Activated CD8-positive, alpha-beta memory T cell treated with anti-CD3 and anti-CD28 coated beads for 48 hours (primary cell): ENCODE measurements around the gene ADAMTS13.
A peak's percentile ranks its signal among the peaks of the same experiment; 100 is the strongest.

Experiments used
- DNase-seq, 3 experiments: peaks; one replicate each; pipeline ENCODE4 v3.0.0-alpha.2; 2020; ENCODE audit warnings: low read depth in 2 of 3, low spot score in 2 of 3

ADAMTS13 gene

DNA sequence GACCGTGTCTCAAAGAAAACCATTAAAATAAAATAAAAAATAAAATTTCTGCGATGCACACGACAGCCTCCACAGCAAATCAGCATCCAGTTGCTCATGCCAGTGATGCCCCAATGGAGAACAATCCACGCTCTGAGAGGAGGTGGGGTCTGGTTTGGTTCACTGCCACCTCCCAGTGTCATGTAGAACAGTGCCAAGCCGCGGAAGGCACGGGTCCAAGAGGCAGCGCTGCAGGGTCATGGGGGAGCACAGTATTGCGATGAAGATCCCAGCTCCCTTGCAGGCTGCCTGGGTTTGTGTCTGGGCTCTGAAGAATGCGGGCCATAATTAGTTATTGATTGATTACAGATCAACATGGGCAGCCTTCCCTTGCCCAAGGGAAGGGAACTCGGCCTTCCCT, 31.5 kb downstream of the ADAMTS13 start:
- no peak for DNase-seq

DNA sequence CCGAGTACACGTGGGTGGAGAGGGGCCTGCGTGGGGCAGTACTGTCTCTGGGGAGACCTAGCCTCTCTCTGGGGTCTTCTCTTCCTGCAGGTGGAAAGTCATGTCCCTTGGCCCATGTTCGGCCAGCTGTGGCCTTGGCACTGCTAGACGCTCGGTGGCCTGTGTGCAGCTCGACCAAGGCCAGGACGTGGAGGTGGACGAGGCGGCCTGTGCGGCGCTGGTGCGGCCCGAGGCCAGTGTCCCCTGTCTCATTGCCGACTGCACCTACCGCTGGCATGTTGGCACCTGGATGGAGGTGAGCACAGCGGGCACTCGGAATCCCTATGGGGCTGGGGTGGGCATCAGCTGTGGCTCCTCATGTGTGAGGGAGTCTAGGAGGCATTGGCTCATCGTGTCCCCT, 32.2 kb downstream of the ADAMTS13 start:
- no peak for DNase-seq

DNA sequence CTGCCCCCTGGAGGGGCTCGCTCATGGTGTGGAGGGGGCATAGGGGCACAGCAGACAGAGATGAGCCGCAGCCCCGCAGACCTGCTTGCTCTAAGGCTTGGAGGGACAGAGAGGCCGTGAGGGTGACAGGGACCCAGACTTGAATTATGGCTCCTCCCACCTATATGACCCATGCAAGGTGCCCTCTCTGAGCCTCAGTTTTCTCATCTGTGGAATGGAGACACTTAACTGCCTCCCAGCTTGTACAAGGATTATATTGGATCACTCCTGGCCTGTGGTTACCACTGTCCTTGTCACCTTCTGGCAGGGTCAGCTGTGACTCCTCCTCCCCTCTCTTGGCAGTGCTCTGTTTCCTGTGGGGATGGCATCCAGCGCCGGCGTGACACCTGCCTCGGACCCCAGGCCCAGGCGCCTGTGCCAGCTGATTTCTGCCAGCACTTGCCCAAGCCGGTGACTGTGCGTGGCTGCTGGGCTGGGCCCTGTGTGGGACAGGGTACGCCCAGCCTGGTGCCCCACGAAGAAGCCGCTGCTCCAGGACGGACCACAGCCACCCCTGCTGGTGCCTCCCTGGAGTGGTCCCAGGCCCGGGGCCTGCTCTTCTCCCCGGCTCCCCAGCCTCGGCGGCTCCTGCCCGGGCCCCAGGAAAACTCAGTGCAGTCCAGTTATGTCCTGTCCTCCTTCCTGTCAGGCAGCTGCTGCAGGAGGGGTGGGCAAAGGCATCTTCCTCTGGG, 32.9 kb downstream of the ADAMTS13 start:
- DNase-seq: no peak

DNA sequence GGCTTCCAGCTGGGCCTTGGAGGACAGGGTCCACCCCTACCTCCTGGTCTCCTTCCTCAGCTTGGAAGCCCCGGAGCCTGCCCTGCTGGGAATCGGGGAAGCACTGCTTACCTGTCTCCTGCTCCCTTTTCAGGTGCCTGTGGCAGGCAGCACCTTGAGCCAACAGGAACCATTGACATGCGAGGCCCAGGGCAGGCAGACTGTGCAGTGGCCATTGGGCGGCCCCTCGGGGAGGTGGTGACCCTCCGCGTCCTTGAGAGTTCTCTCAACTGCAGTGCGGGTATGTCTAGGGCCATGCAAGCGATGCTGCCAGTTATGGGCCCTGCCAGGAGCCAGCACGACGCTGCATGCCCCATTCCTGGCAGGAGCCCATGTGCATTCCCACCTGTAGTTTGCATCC, 33.8 kb downstream of the ADAMTS13 start:
- DNase-seq: no peak

DNA sequence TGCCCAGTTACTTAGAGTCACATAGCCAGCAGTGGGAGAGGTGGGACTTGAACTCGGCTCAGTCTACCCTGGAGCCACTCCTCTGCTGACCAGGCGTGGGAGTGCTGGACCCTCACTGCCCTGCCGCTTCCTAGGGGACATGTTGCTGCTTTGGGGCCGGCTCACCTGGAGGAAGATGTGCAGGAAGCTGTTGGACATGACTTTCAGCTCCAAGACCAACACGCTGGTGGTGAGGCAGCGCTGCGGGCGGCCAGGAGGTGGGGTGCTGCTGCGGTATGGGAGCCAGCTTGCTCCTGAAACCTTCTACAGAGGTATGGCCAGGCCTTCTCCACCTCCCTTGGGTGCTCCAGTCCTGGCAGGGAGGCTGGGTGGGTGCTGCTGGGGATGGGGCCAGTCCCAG, 34.2 kb downstream of the ADAMTS13 start:
- DNase-seq: no peak

DNA sequence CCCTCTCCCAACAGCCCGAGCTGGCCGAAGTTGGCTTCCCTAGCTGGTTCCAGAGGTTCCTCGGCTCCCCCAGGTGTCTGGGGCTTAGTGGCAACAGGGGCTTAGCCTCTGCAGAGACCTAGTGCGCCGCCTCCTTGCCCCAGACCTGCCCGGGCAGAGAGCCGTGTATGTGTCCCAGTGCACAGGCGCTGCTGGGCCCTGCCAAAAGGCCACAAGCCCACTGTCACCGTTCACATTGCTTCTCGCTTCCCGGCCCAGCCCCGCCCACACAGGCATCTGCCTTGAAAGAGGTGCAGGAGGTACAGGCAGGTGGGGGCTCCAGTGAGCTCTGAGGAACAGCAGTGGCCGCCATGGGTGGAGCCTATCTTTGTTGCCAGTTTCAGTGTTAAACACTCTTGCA, 35.1 kb downstream of the ADAMTS13 start:
- no peak for DNase-seq

DNA sequence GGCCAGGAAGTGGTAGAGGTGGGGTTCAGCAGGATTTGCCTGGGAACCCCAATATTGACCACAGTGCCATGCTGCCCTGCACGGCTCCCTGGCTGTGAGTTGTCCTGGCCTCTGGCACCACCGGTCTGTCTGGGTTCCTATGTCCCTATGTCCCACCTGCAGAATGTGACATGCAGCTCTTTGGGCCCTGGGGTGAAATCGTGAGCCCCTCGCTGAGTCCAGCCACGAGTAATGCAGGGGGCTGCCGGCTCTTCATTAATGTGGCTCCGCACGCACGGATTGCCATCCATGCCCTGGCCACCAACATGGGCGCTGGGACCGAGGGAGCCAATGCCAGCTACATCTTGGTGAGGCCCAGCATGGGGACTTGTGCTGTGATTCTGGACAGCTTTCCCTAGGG, 35.6 kb downstream of the ADAMTS13 start:
- no peak for DNase-seq

DNA sequence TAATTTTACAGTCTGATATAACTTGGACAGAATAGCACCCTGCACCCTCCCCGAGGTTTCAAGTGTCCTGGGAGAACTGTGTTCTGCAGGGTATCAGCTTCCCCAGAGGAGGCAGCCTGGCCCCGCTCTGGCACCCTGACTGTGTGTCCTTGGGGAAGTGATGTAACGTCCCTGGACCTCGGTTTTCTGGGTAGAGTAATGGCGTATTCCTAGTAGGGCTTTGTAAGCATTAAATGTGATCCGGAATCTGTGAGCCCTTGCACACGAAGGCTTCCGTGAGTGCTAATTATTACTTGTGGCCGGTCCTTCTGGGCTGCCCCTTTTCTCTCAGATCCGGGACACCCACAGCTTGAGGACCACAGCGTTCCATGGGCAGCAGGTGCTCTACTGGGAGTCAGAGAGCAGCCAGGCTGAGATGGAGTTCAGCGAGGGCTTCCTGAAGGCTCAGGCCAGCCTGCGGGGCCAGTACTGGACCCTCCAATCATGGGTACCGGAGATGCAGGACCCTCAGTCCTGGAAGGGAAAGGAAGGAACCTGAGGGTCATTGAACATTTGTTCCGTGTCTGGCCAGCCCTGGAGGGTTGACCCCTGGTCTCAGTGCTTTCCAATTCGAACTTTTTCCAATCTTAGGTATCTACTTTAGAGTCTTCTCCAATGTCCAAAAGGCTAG, 36.6 kb downstream of the ADAMTS13 start:
- DNase-seq: no peak

DNA sequence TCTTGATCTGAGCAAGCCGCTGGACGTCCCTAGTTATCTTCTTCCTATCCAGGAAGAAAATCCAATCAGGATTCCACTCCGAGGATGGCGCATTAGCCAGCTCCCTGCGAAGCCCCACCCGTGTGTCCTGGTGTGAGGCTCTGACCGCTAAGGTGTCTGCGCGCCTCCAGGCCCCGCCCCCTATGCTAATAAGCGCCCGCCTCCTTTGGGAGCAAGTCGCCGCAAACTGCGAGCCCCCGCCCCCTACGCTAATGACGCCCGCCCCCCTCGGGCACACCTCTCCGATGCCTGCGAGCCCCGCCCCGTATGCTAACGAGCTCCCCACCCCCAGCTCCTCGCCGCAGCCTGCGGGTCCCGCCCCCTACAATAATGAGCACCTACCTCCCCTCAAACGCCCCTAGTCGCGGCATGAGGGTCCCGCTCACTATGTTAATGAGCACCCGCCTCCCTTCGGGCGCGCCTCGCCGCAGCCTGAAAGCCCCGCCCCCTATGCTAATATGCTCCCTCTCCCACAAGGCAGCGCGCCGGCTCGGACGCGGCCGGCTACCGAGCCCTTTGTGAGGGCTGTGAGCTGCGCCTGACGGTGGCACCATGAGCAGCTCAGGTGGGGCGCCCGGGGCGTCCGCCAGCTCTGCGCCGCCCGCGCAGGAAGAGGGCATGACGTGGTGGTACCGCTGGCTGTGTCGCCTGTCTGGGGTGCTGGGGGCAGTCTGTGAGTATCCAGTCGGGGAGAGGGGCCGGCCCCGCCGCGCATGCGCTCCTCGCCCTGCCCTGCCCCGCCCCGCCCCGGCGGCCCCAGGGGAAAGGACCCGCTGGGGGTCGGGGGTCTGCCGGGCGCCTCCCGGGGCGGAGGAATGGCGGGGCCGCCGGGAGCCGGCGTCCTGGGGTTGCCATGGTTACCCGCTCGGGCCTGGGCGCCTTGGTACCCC, 37.6 kb downstream of the ADAMTS13 start, which contains the start of gene CACFD1:
TSS of gene CACFD1 (plus strand) at position 503 of the 929 bp plus-strand sequence. CDS start at position 592, 89 bp downstream.
- peak; percentile 74 to 85 (median 75) for DNase-seq

DNA sequence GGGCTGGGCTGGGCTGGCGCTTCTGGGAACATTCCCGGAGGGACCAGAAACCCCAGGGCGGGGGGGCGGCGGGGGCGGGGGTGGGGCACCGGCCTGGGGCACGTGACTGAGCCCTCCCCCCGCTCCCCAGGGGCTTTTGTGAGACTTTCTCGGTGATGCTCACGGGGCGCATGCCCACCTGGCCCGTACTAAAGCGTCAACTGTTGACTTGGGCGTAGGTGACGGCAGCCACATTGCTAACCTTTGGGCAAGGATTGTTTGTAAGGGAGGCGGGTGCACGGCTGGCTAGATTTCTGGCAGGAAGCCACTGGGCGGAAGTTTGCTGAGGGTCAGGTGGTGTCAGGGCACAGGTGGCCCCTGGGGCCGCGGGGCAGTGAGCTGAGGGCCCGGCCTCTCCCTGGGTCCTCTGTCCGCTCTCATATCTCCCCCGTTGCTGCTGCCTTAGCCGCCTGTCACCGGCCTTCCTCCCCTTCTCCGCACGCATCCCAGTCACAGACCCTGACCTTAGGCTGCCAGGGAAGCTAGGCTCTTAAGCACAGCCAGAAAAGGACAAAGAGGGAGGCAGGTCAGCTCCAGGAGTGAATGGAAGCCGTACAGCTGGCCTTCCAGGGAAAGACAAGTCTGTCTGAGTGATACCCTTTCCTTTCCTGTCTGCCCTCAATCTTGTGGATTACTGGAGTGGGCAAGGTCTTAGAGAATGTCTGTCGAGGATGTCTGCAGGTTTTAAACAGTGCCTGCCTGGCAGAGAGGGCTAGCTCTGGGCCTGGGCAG, 38.4 kb downstream of the ADAMTS13 start:
- DNase-seq: no peak

DNA sequence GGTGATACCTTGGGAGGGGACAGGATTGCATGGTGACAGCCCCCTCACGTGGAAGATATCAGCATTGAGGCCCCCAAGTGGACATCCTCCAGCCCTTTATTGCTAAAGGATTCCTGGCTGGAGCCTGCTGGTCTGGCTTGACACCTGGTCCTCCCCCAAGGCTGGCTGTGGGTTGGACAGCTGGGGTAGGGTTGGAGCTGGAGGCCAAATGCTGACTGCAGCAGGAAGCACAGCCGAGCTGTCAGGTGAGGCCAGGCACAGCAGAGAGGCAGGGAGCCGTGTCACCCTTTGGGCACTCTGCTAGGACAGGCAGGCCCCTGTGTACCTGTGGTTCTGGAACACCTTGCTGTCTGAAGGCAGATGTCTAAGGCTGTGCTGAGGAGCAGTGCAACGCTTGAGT, 39.8 kb downstream of the ADAMTS13 start:
- no peak for DNase-seq

DNA sequence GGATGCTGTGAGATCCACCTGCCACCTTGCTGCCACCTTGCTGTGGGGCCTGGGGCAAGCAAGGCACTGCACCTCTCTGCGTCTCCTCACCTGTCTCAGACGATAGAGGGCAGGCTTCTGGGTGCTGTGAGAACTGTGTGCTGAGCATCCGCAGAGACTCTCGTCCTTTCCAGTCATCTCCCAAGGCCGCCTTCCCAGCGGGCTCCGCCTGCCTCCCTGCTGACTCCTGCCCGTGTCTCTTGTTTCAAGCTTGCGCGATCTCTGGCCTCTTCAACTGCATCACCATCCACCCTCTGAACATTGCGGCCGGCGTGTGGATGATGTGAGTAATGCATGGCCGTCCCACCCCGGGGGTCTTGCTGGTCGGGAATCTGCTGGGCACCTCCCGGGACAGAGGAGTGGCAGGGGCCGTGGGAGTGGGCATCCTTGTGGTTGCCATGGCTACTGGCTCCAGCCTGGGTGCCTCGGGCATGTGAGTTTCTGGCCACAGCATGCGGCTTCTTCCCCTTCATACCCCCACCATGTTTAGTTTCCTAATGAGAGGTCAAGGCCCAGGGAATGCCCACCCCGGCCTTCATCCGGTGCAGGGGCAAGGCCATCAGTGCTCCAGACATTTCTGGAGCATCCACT, 41.2 kb downstream of the ADAMTS13 start:
- no peak for DNase-seq

DNA sequence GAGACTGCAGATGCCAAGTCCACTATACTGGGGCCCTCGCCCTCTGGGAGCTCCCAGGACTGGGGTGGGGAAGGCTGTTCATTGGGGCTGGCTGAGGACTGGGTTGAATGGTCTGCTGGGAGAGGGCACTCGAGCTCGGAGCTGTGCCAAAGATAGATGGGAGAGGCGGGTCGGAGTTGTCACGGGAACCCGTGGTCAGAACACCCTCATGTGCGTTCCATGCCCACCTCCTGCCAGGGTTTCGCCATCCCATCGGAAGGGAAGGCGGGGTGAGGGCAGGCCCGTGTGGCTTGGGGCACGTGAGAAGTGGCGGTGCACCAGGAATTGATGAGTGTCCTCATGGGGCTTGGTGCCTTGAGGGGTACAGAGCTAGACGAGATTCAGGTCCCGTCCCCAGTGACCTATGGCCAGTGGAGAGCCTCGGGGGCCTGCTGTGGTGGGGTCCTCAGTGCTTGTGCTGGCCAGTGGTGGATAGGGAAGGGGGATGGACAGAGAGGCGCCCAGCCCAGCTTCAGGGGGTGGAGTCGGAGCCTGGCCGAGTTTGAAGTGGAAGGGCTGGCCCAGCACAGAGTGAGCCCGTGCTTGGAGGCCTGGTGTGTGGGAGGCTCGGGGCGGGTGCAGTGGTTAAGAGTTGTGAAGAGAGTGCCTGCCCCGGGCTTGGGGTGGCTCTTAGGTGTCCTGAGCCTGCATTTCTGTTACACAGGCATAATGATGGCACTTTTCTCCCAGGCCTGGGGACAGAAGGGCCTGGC, 41.9 kb downstream of the ADAMTS13 start:
- no peak for DNase-seq

DNA sequence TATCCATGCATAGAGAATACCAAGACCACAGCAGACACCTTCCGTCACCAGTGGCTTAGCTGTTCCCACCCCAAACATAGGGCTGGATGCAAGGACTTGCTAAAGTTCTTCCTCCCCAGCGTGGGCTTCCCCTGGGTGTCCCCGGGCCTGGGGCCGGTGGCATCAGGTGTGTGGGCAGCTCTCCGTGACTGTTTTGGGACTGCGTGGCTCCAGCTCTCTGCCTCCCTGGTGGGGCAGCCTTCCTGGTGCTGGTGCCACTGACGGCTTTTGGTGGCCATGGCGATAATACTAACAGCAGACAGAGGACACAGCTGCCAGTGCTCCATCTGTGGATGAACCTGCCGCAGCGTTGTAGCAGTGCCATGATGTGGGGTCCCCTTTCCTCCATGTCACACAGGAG, 42.5 kb downstream of the ADAMTS13 start:
- DNase-seq: no peak

DNA sequence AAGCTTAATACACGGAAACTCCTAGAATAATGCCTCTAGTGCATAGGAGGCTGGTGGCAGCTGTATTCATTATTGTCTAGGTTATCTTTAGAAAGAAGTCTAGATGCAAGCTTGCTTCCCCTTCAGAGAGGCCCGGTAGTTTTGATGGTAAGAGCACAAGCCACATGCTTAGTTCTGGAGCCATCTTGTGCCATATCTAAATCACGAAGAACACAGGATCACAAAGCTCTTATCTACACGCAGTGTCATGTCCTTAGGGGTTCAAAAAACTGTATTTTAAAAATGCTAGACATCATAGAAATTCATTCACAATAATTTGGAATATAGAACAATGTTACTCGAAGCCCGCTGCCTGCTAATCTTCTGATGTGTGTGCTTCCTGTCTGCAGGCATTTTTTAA, 43.8 kb downstream of the ADAMTS13 start:
- no peak for DNase-seq

DNA sequence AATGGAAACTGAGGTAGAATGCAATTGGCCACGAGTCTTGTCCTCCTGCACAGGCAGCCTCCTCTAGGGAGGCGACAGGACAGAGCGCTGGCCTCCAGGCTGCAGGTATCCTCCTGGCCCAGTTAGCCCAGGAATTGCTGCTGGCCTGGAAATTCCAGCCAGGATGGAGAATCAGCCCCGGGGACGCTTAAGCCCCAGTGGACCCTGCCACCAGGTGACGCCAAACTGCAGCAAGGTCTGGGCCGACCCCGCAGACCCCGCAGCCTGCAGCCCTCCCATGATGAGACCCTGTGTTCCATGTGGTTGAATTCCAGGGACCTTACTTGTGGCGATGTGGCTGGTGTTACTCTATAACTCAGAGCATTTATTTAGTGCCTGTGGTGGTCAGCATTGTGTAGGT, 44.9 kb downstream of the ADAMTS13 start:
- no peak for DNase-seq

DNA sequence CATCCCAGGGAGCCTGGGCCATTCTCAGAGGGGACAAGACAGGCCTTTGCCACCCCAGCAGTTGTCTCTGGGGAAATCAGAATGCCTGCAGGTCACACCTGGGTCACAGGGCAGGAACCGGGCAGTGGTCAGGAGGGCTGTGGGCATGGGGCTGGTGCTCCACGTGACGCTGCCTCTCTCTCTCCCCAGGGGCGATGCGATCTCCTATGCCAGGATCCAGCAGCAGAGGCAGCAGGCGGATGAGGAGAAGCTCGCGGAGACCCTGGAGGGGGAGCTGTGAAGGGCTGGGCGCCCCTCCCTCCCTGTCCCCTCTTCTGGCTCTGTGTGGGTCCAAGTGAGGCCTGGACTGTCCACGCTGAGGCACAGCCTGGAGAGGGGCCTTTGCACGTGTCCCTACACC, 46.2 kb downstream of the ADAMTS13 start:
- DNase-seq: no peak

DNA sequence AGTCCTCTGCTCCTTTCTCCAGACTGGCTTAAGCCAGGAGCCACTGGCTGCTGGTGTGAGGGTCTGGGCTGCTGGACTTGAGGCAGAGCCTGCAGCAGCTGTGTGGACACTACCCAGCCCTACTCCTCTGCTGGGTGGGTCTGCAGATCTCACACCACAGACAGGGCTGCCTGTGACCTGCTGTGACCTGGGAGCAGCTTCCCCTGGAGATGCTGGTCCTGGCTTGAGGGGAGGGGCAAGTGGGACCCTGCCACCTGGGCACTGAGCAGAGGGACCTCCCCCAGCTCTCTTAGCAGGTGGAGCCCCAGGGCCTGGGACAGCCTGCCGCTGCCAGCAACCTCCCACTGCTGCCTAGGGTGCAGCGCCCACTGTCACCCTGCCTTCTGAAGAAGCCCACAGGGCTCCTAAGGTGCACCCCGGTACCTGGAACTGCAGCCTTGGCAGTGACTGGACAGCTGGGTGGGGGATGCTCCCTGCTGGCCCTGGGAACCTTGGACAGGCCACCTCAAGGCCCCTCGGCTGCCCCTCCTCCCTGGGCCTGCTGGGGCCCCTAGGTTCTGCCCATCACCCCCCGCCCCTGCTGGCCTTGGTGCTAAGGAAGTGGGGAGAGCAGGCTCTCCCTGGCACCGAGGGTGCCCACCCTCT, 46.7 kb downstream of the ADAMTS13 start:
- DNase-seq: no peak

DNA sequence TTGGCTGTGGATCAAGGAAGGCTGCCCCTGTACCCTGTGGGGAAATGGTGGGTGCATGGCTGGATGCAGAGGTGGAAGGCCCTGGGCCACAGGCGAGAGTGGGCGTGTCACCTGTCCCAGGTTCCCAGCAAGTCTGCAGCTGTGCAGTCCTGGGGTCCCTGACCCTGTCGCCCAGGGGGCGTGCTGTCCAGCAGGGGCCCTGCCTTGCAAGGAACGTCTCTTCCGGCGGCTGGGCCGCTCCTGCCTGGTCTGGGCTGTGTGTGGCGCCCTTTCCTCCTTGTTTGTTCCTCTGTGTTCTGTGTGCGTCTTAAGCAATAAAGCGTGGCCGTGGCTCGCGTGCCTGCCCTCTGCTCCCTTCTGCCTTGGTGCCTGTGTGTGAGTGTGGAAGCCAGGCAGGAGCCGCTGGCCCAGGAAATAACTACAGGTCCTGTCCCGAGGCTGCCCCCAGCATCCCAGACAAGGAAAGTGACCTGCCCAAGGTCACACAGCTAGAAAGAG, 48.3 kb downstream of the ADAMTS13 start:
- no peak for DNase-seq
